SU-DHL-6 (cell line): ENCODE results near the gene PLA1A.

ENCODE experiments used
- H2AFZ ChIP-seq: fragments of 200-600 bp; sonication (generic); 2 replicates; pipeline ENCODE4 v1.6.1; 2014; ENCODE audit warnings: low read depth, mild to moderate bottlenecking, moderate library complexity, mixed read lengths, antibody characterized with exemption, low read length; ENCODE audit not compliant: severe bottlenecking
- H3F3A ChIP-seq: fragments of 200-600 bp; shearing (Covaris generic); 2 replicates; pipeline ENCODE4 v1.6.0; 2016; ENCODE audit warnings: antibody characterized with exemption, mild to moderate bottlenecking; ENCODE audit not compliant: insufficient read depth
- H3K27ac ChIP-seq: fragments of 200-600 bp; sonication (generic); 2 replicates; pipeline ENCODE4 v1.5.1; 2016; ENCODE audit warnings: low read depth, mild to moderate bottlenecking, low read length, moderate library complexity, mixed read lengths
- H3K27me3 ChIP-seq: fragments of 200-600 bp; sonication (generic), shearing (Covaris generic); 2 replicates; pipeline ENCODE4 v1.6.0; 2014; ENCODE audit warnings: mild to moderate bottlenecking, low read length
- H3K36me3 ChIP-seq: fragments of 200-600 bp; sonication (generic); 2 replicates; pipeline ENCODE4 v1.6.1; 2014; ENCODE audit warnings: mild to moderate bottlenecking, low read length, mixed read lengths
- H3K4me2 ChIP-seq: fragments of 300-600, 200-600 bp; shearing (Covaris generic), sonication (generic); 2 replicates; pipeline ENCODE4 v1.6.0; 2014; ENCODE audit warnings: low read length, low read depth, mild to moderate bottlenecking; ENCODE audit not compliant: poor library complexity, severe bottlenecking
- H3K4me3 ChIP-seq: fragments of 200-600 bp; sonication (generic); 2 replicates; pipeline ENCODE4 v1.5.1; 2014; ENCODE audit warnings: antibody characterized with exemption, low read length, mild to moderate bottlenecking, mixed read lengths; ENCODE audit not compliant: insufficient read depth, poor library complexity, severe bottlenecking
- H3K79me2 ChIP-seq: fragments of 200-600 bp; sonication (generic); 2 replicates; pipeline ENCODE4 v1.6.1; 2014; ENCODE audit warnings: mild to moderate bottlenecking, low read length, moderate library complexity; ENCODE audit not compliant: insufficient read depth
- H3K9ac ChIP-seq: fragments of 200-600 bp; sonication (generic); 2 replicates; pipeline ENCODE4 v1.7.0; 2014; ENCODE audit warnings: mild to moderate bottlenecking, low read length
- H3K9me2 ChIP-seq: fragments of 200-600 bp; sonication (generic); replicated peaks from 2 replicates; pipeline ENCODE4 v1.6.1; 2014; ENCODE audit warnings: low read length; ENCODE audit not compliant: insufficient read depth
- H3K9me3 ChIP-seq: fragments of 200-600 bp; sonication (generic); 2 replicates; pipeline ENCODE4 v1.6.1; 2014; ENCODE audit warnings: low read length, mixed read lengths; ENCODE audit not compliant: insufficient read depth
- H4K20me1 ChIP-seq: fragments of 200-600 bp; sonication (generic); 2 replicates; pipeline ENCODE4 v1.6.1; 2014; ENCODE audit warnings: low read depth, mild to moderate bottlenecking, antibody characterized with exemption, low read length, moderate library complexity, mixed read lengths
- CTCF ChIP-seq: fragments of 200-600 bp; sonication (generic); IDR thresholded peaks from one replicate; pipeline ENCODE4 v1.5.1; 2017; ENCODE audit warnings: antibody characterized with exemption, mild to moderate bottlenecking, low read length, moderate library complexity; ENCODE audit not compliant: insufficient read depth, poor library complexity, severe bottlenecking
- EZH2phosphoT487 ChIP-seq: fragments of 200-600 bp; sonication (generic), shearing (Covaris generic); conservative IDR thresholded peaks from 2 replicates; pipeline ENCODE4 v1.6.1; 2018; ENCODE audit warnings: mild to moderate bottlenecking, antibody characterized with exemption, low read length, moderate library complexity, mixed read lengths

The PLA1A gene

GRCh38 chr3:119600732-119601131 lies 3.0 kb downstream of the PLA1A start:
- no peak overlapping the region for H3K4me2 ChIP-seq
- no peak overlapping the region for H3K9ac ChIP-seq
- H3K27me3 ChIP-seq, result no peaks in the 10 kb centered on the region
- no peaks in the 10 kb centered on the region for H4K20me1 ChIP-seq
- H3F3A ChIP-seq, result no peaks in the 10 kb centered on the region
- no peaks in the 10 kb centered on the region for H3K79me2 ChIP-seq
- no peak overlapping the region for H2AFZ ChIP-seq
- H3K9me3 ChIP-seq, result no peaks in the 10 kb centered on the region
- no peaks in the 10 kb centered on the region for H3K9me2 ChIP-seq
- H3K4me3 ChIP-seq, result no peak overlapping the region
- no peaks in the 10 kb centered on the region for H3K36me3 ChIP-seq
- no peak for TF ChIP-seq CTCF
- no peak for TF ChIP-seq EZH2phosphoT487
- H3K27ac ChIP-seq, result no peak overlapping the region

GRCh38 chr3:119601154-119601553 lies 3.5 kb downstream of the PLA1A start:
- H3F3A ChIP-seq, result no peaks in the 10 kb centered on the region
- H3K27me3 ChIP-seq, result no peaks in the 10 kb centered on the region
- H3K9me2 ChIP-seq, result no peaks in the 10 kb centered on the region
- H3K79me2 ChIP-seq, result no peaks in the 10 kb centered on the region
- no peaks in the 10 kb centered on the region for H3K36me3 ChIP-seq
- no peak overlapping the region for H3K4me2 ChIP-seq
- no peak overlapping the region for H3K4me3 ChIP-seq
- H3K9me3 ChIP-seq, result no peaks in the 10 kb centered on the region
- no peak overlapping the region for H3K9ac ChIP-seq
- no peaks in the 10 kb centered on the region for H4K20me1 ChIP-seq
- no peak overlapping the region for H2AFZ ChIP-seq
- no peak overlapping the region for H3K27ac ChIP-seq
- TF ChIP-seq CTCF, result no peak
- TF ChIP-seq EZH2phosphoT487, result no peak

- Histone ChIP-seq H3K9me2 (no peaks in the 10 kb centered on the region), H3K9me3 (no peaks in the 10 kb centered on the region), H3K4me3 (no peak overlapping the region), H3K4me2 (no peak overlapping the region), H3F3A (no peaks in the 10 kb centered on the region), H3K36me3 (no peaks in the 10 kb centered on the region), H3K27me3 (no peaks in the 10 kb centered on the region), H3K79me2 (no peaks in the 10 kb centered on the region), H3K27ac (no peak overlapping the region), H3K9ac (no peak overlapping the region), H4K20me1 (no peaks in the 10 kb centered on the region), H2AFZ (no peak overlapping the region)
- TF ChIP-seq EZH2phosphoT487 (no peak), CTCF (no peak)
Measured at GRCh38 chr3:119602676-119603075, 5.0 kb downstream of the PLA1A start.

- H3K4me2 ChIP-seq, result no peak overlapping the region
- no peak overlapping the region for H3K27ac ChIP-seq
- no peaks in the 10 kb centered on the region for H3K9me3 ChIP-seq
- no peaks in the 10 kb centered on the region for H3K9me2 ChIP-seq
- H3K9ac ChIP-seq, result no peak overlapping the region
- H3K4me3 ChIP-seq, result no peak overlapping the region
- no peaks in the 10 kb centered on the region for H3F3A ChIP-seq
- no peak overlapping the region for H2AFZ ChIP-seq
- H4K20me1 ChIP-seq, result no peaks in the 10 kb centered on the region
- no peaks in the 10 kb centered on the region for H3K36me3 ChIP-seq
- no peaks in the 10 kb centered on the region for H3K79me2 ChIP-seq
- TF ChIP-seq EZH2phosphoT487 (no peak), CTCF (no peak)
- H3K27me3 ChIP-seq, result no peaks in the 10 kb centered on the region
Measured at GRCh38 chr3:119604878-119605277, 7.2 kb downstream of the PLA1A start.
